ENCODE results near the gene SMTNL2. TPM values are rescaled to one million over a fixed set of nuclear protein-coding genes. Genes with fewer than 3 reads are reported as not detected.
"Not testable (repeated sequence)": the region's sequence is repeated elsewhere in the genome, so short reads cannot be mapped to it uniquely, and the experiment has no call there.

SMTNL2 gene
- total and polyA plus RNA-seq, 2 of the 4 experiments (the other 2 are of a cell fraction), result not detected

GRCh38 chr17:4624451-4624911 lies 40.2 kb downstream of the SMTNL2 start:
- H2BK20ac ChIP-seq (ENCODE audit: low read depth, low read length); H3K4me3 ChIP-seq (ENCODE audit: insufficient read depth, low read depth, low read length); H2BK15ac ChIP-seq (ENCODE audit: low read depth, low read length); H4K8ac ChIP-seq (ENCODE audit: low read depth in 2 of 2, low read length in 2 of 2); H3K56ac ChIP-seq (ENCODE audit: extremely low read depth, insufficient read depth, low read length); H4K20me1 ChIP-seq (ENCODE audit: insufficient read depth, low read length); H3K4me1 ChIP-seq (ENCODE audit: control insufficient read depth, insufficient read depth, low read length); H4K91ac ChIP-seq (ENCODE audit: insufficient read depth, low read depth, low read length); intact Hi-C loops (cut with micrococcal nuclease); H3K9me3 ChIP-seq (ENCODE audit: control insufficient read depth, insufficient read depth, low read length); H2AFZ ChIP-seq (replicated peaks; ENCODE audit: low read length, poor library complexity); H3K9me1 ChIP-seq (ENCODE audit: insufficient read depth, low read length); H4K5ac ChIP-seq (ENCODE audit: low read depth, low read length); H3K36me3 ChIP-seq (ENCODE audit: control insufficient read depth, insufficient read depth, low read length); H2AK9ac ChIP-seq (replicated peaks; ENCODE audit: low read depth, low read length, poor library complexity); H3K18ac ChIP-seq (ENCODE audit: low read depth, low read length); H2BK120ac ChIP-seq (ENCODE audit: low read depth, low read length); dilution Hi-C loops (cut with HindIII; ENCODE audit: low sequenced_read_pairs, unreplicated experiment); H3K14ac ChIP-seq (replicated peaks; ENCODE audit: low read depth, low read length); H3K23ac ChIP-seq (ENCODE audit: low read depth, low read length); H2BK5ac ChIP-seq (ENCODE audit: low read depth, low read length, poor library complexity, severe bottlenecking); POLR2A ChIA-PET (ENCODE audit: unreplicated experiment); H3K27ac ChIP-seq (ENCODE audit: insufficient read depth, low read length); H3K9ac ChIP-seq (ENCODE audit: low read depth, low read length); H3K4me2 ChIP-seq (ENCODE audit: low read depth, low read length); H2AK5ac ChIP-seq (ENCODE audit: low read depth, low read length); H3K4ac ChIP-seq (ENCODE audit: low read depth, low read length); H3K79me1 ChIP-seq (ENCODE audit: low read depth in 1 of 2, low read length in 2 of 2); BruUV-seq (replicated peaks): not testable (repeated sequence)
- peak; percentile 33; the same call in 1 of the 2 replicates for ATAC-seq (ENCODE audit: low read depth)
- in situ Hi-C loops (cut with MboI; ENCODE audit: low sequenced_read_pairs), result loop anchor here (5.0 to 10.0 kb wide), 2 partner anchors 57 to 200 kb away; no protein-coding TSS in a partner anchor
- peaks cover 13% of the 10 kb centered on the region for H3K27me3 ChIP-seq (ENCODE audit: control insufficient read depth, insufficient read depth, low read length)
- WGBS, 2 experiments (ENCODE audit: extremely low coverage in 2 of 2, insufficient read length in 1 of 2), result 80% methylated on average over 1 of the region's 3 CpGs; no CpG with 5 or more reads in 1 of the 2 experiments
- peak; percentile 33 for DNase-seq
- CTCF ChIA-PET, result interaction anchor here (1.2 to 3.1 kb wide), 3 partner anchors 17 to 60 kb away, joined by 3 to 26 read pairs (median 4); no protein-coding TSS in a partner anchor

Data from IMR-90 (cell line).